ENCODE results near the gene EIPR1. TPM values are rescaled to one million over a fixed set of nuclear protein-coding genes. Genes with fewer than 3 reads are reported as not detected.

The EIPR1 gene
- total and polyA plus RNA-seq, 4 donors, result 12.0 to 26.8 (median 23.4) TPM

GRCh38 chr2:3171564-3172264, 205.9 kb downstream of the EIPR1 start:
- Histone ChIP-seq H3K36me3 (ENCODE audit: control insufficient read depth in 4 of 4, insufficient read depth in 4 of 4, low read length in 4 of 4) (peaks cover 0 to 8% (median 1%) of the 10 kb centered on the region in 4 donors), H3K9me3 (ENCODE audit: control insufficient read depth in 4 of 4, insufficient read depth in 3 of 4, low read length in 3 of 4) (peaks cover 0 to 3% (median 0%) of the 10 kb centered on the region in 4 donors), H3K4me3 (no peak overlapping the region), H3K27me3 (ENCODE audit: control insufficient read depth in 3 of 3, insufficient read depth in 3 of 3, low read length in 2 of 3) (no peaks in the 10 kb centered on the region), H3K27ac (ENCODE audit: low read depth in 1 of 2, low read length in 1 of 2) (no peak overlapping the region), H3K9ac (ENCODE audit: insufficient read depth in 1 of 2, low read length in 2 of 2) (no peak overlapping the region), H3K4me1 (ENCODE audit: control insufficient read depth in 5 of 5, insufficient read depth in 5 of 5, low read length in 5 of 5) (peaks cover 0 to 2% (median 0%) of the 10 kb centered on the region in 5 donors)
- no peak for DNase-seq
- no peak for TF ChIP-seq CTCF (IDR thresholded peaks at IDR 0.05; ENCODE audit: control extremely low read depth, extremely low read depth)
- WGBS, 2 donors, result 88% methylated on average over 17 of the region's 17 CpGs
- ATAC-seq (ENCODE audit: insufficient read depth, low FRiP score), result no peak

- WGBS, 2 donors, result 93 to 96% methylated on average over 26 to 29 of the region's 29 CpGs
- no peak overlapping the region for H3K4me3 ChIP-seq
- ATAC-seq (ENCODE audit: insufficient read depth, low FRiP score), result no peak
- no peak for TF ChIP-seq CTCF (IDR thresholded peaks at IDR 0.05; ENCODE audit: control extremely low read depth, extremely low read depth)
- peaks cover 0 to 2% (median 0%) of the 10 kb centered on the region in 5 donors for H3K4me1 ChIP-seq (ENCODE audit: control insufficient read depth in 5 of 5, insufficient read depth in 5 of 5, low read length in 5 of 5)
- no peaks in the 10 kb centered on the region for H3K27me3 ChIP-seq (ENCODE audit: control insufficient read depth in 3 of 3, insufficient read depth in 3 of 3, low read length in 2 of 3)
- peaks cover 0 to 8% (median 1%) of the 10 kb centered on the region in 4 donors for H3K36me3 ChIP-seq (ENCODE audit: control insufficient read depth in 4 of 4, insufficient read depth in 4 of 4, low read length in 4 of 4)
- H3K9ac ChIP-seq (ENCODE audit: insufficient read depth in 1 of 2, low read length in 2 of 2), result no peak overlapping the region
- no peak overlapping the region for H3K27ac ChIP-seq (ENCODE audit: low read depth in 1 of 2, low read length in 1 of 2)
- peaks cover 0 to 3% (median 0%) of the 10 kb centered on the region in 4 donors for H3K9me3 ChIP-seq (ENCODE audit: control insufficient read depth in 4 of 4, insufficient read depth in 3 of 4, low read length in 3 of 4)
- DNase-seq, result no peak
These were observed 206.7 kb downstream of the EIPR1 start for GRCh38 chr2:3170792-3171455.

- TF ChIP-seq CTCF (IDR thresholded peaks at IDR 0.05; ENCODE audit: control extremely low read depth, extremely low read depth), result no peak
- no peaks in the 10 kb centered on the region for H3K27me3 ChIP-seq (ENCODE audit: control insufficient read depth in 3 of 3, insufficient read depth in 3 of 3, low read length in 2 of 3)
- H3K27ac ChIP-seq (ENCODE audit: low read depth in 1 of 2, low read length in 1 of 2), result no peak overlapping the region
- peaks cover 0 to 3% (median 0%) of the 10 kb centered on the region in 4 donors for H3K9me3 ChIP-seq (ENCODE audit: control insufficient read depth in 4 of 4, insufficient read depth in 3 of 4, low read length in 3 of 4)
- no peak overlapping the region for H3K9ac ChIP-seq (ENCODE audit: insufficient read depth in 1 of 2, low read length in 2 of 2)
- peaks cover 0 to 2% (median 0%) of the 10 kb centered on the region in 5 donors for H3K4me1 ChIP-seq (ENCODE audit: control insufficient read depth in 5 of 5, insufficient read depth in 5 of 5, low read length in 5 of 5)
- peaks cover 0 to 8% (median 1%) of the 10 kb centered on the region in 4 donors for H3K36me3 ChIP-seq (ENCODE audit: control insufficient read depth in 4 of 4, insufficient read depth in 4 of 4, low read length in 4 of 4)
- H3K4me3 ChIP-seq, result no peak overlapping the region
- 78 to 88% methylated on average over 20 of the region's 20 CpGs for WGBS, 2 donors
- no peak for DNase-seq
- no peak for ATAC-seq (ENCODE audit: insufficient read depth, low FRiP score)
These were observed 208.3 kb downstream of the EIPR1 start for GRCh38 chr2:3169106-3169870.
